K562 (cell line): Measurements from ENCODE around the gene HMCN2. TPM values are rescaled to one million over a fixed set of nuclear protein-coding genes. Genes with fewer than 3 reads are reported as not detected.

ENCODE experiments used
- ATAC-seq: fragments of 200-7000 bp; cut with Tn5 transposase; 3 replicates; pipeline ENCODE4 v1.9.1; 2020; ENCODE audit warnings: moderate library complexity
- BruUV-seq: library from RNA; stranded (reverse); fragments of 400-500 nt; replicated peaks from 2 replicates; lab custom pipeline; 2021; lab: Mats Ljungman, UMichigan
- CTCF ChIA-PET: fragments of 300-600 bp; formaldehyde crosslinking; extraction: SDS; loops from one replicate; lab custom pipeline; 2021; ENCODE audit warnings: low intra/inter-chr PET ratio; lab: Yijun Ruan, JAX
- POLR2A ChIA-PET: fragments of 300-600, 350-650 bp; sonication (Branson Sonifier 250); formaldehyde crosslinking; extraction: SDS; loops from one replicate; lab custom pipeline; 2021; ENCODE audit warnings: antibody characterized with exemption, inconsistent platforms; lab: Yijun Ruan, JAX
- DNase-seq, 4 experiments: peaks; one replicate each; pipeline versions ENCODE4 v3.0.0 to v3.0.0-alpha.2; 2011 to 2018; ENCODE audit warnings: low spot score in 3 of 4, mixed read lengths in 3 of 4; ENCODE audit errors: extremely low read depth in 1 of 4
- FAIRE-seq: peaks from 2 replicates; lab custom pipeline; 2011; peaks lifted over from hg19 to GRCh38; lab: Jason Lieb, UNC
- H2AFZ ChIP-seq: 2 replicates; pipeline ENCODE4 v1.6.0; 2011; ENCODE audit warnings: low read depth, low read length, control low read depth, inconsistent platforms
- H3K27ac ChIP-seq: fragments of 200-600 bp; 3 replicates; pipeline ENCODE4 v1.8.0; 2011; ENCODE audit warnings: low read depth, mild to moderate bottlenecking, control low read depth, inconsistent platforms, low read length, moderate library complexity, mixed read lengths; ENCODE audit errors: extremely low read depth
- H3K27me3 ChIP-seq, 2 experiments: fragments of 300-600 bp in 1 of 2; 2 replicates in 1 of 2; 3 replicates in 1 of 2; pipeline versions ENCODE4 v1.6.0 to v1.8.0; 2011; ENCODE audit warnings: inconsistent platforms in 2 of 2, low read length in 2 of 2, mild to moderate bottlenecking in 1 of 2, mixed read lengths in 1 of 2, moderate library complexity in 1 of 2; ENCODE audit not compliant: control insufficient read depth in 2 of 2, insufficient read depth in 2 of 2
- H3K36me3 ChIP-seq: fragments of 300-600 bp; 3 replicates; pipeline ENCODE4 v1.8.0; 2011; ENCODE audit warnings: mild to moderate bottlenecking, low read length, inconsistent platforms; ENCODE audit not compliant: control insufficient read depth, insufficient read depth
- H3K4me1 ChIP-seq, 2 experiments: fragments of 200-600 bp in 1 of 2; replicated peaks in 1 of 2; 2 replicates in 1 of 2; 3 replicates in 1 of 2; pipeline versions ENCODE4 v1.5.1 to v1.8.0; 2011; ENCODE audit warnings: inconsistent platforms in 2 of 2, low read length in 2 of 2, mild to moderate bottlenecking in 1 of 2, mixed read lengths in 1 of 2, moderate library complexity in 1 of 2; ENCODE audit not compliant: control insufficient read depth in 2 of 2, insufficient read depth in 2 of 2
- H3K4me2 ChIP-seq: 2 replicates; pipeline ENCODE4 v1.6.1; 2011; ENCODE audit warnings: low read length, control low read depth, inconsistent platforms, mixed read lengths; ENCODE audit not compliant: insufficient read depth
- H3K4me3 ChIP-seq: fragments of 200-600 bp; sonication (generic), shearing (Covaris generic); 2 replicates; pipeline ENCODE4 v1.5.1; 2016; ENCODE audit warnings: control low read depth, inconsistent platforms
- H3K79me2 ChIP-seq: fragments of 200-600 bp; 3 replicates; pipeline ENCODE4 v1.8.0; 2011; ENCODE audit warnings: low read length, inconsistent platforms; ENCODE audit not compliant: control insufficient read depth, insufficient read depth
- H3K9ac ChIP-seq, 2 experiments: 2 replicates each; pipeline versions ENCODE4 v1.6.0 to v1.6.1; 2011; ENCODE audit warnings: low read depth in 2 of 2, low read length in 2 of 2, control low read depth in 1 of 2, inconsistent platforms in 1 of 2, mild to moderate bottlenecking in 1 of 2, mixed read lengths in 1 of 2; ENCODE audit not compliant: insufficient read depth in 1 of 2
- H3K9me1 ChIP-seq: one replicate; pipeline ENCODE4 v1.6.0; 2011; ENCODE audit warnings: inconsistent platforms, mild to moderate bottlenecking, low read length, moderate library complexity; ENCODE audit not compliant: control insufficient read depth, insufficient read depth
- H3K9me3 ChIP-seq: replicated peaks from 2 replicates; pipeline ENCODE4 v1.5.1; 2011; ENCODE audit warnings: low read depth, low read length, inconsistent platforms; ENCODE audit not compliant: control insufficient read depth, insufficient read depth
- H4K20me1 ChIP-seq: replicated peaks from 2 replicates; pipeline ENCODE4 v1.6.1; 2011; ENCODE audit warnings: low read length, inconsistent platforms, mixed read lengths; ENCODE audit not compliant: control insufficient read depth, insufficient read depth
- BCOR ChIP-seq: fragments of 450-650 bp; IDR thresholded peaks from 2 replicates; pipeline ENCODE4 v1.6.1; 2016
- CBX1 ChIP-seq: sonication (generic); IDR thresholded peaks from 2 replicates; pipeline ENCODE4 v1.6.1; 2016; ENCODE audit warnings: antibody characterized with exemption, low read depth, mild to moderate bottlenecking
- ESRRA ChIP-seq: fragments of 450-650 bp; IDR thresholded peaks from 2 replicates; pipeline ENCODE4 v1.6.1; 2014; ENCODE audit warnings: low read depth, mild to moderate bottlenecking, moderate library complexity, borderline replicate concordance
- KDM1A ChIP-seq, 2 experiments: fragments of 450-650 bp; IDR thresholded peaks; 2 replicates each; pipeline ENCODE4 v1.6.1; 2016; ENCODE audit warnings: mild to moderate bottlenecking in 2 of 2
- RBM25 ChIP-seq: fragments of 200-400 bp; formaldehyde crosslinking; IDR thresholded peaks from 2 replicates; pipeline ENCODE4 v1.6.1; 2018; ENCODE audit warnings: low read length, low read depth, moderate library complexity; ENCODE audit not compliant: severe bottlenecking
- SNRNP70 ChIP-seq: fragments of 200-400 bp; formaldehyde crosslinking; optimal IDR thresholded peaks from 2 replicates; pipeline ENCODE3; 2017; ENCODE audit warnings: low read depth, low read length
- WGBS: fragments of 100-300 bp; shearing (Covaris generic); methylation state at CpG from one replicate; pipeline ENCODE4 v1.1.6; 2016; ENCODE audit warnings: low coverage, mixed read lengths; ENCODE audit not compliant: insufficient coverage; ENCODE audit errors: missing lambda C conversion rate; 5-methylcytosine and 5-hydroxymethylcytosine counted together
- in situ Hi-C: fragments of 300-500 bp; cut with MboI; formaldehyde crosslinking; loops from 4 replicates; pipeline ENCODE4 v1.15.0; 2018; ENCODE audit warnings: inconsistent platforms, mixed read lengths
- intact Hi-C: fragments of 100-400 bp; cut with micrococcal nuclease; formaldehyde crosslinking; loops from 2 replicates; pipeline ENCODE4 v1.14.2; 2022
- polyA plus RNA-seq, 8 experiments: library from polyadenylated mRNA; depleted of rRNA in 4 of 8; stranded (reverse) in 5 of 8; unstranded in 3 of 8; fragments of >200 nt; fragmentation: Nextera tagmentation in 2 of 8; fragmentation: Illumina TruSeq in 1 of 8; extraction: Ambion mirVana in 2 of 8; extraction: Trizol in 1 of 8; gene quantifications; 2 replicates each; pipeline versions ENCODE4 v1.2.1 to v1.2.3, GENCODE V29; 2011 to 2014; ENCODE audit warnings: inconsistent platforms in 1 of 8, missing spikeins in 1 of 8
- total RNA-seq, 7 experiments: library from RNA; depleted of rRNA in 6 of 7; stranded (reverse); fragments of >200 nt in 6 of 7; fragmentation: Illumina TruSeq in 2 of 7; extraction: Trizol in 2 of 7; gene quantifications; 2 replicates each; pipeline versions ENCODE4 v1.2.1 to v1.2.3, GENCODE V29; 2011 to 2021; ENCODE audit warnings: low replicate concordance in 1 of 7
- TF ChIP-seq, protein P1 (sequence below): sonication (generic); formaldehyde crosslinking; IDR thresholded peaks from 2 replicates; pipeline ENCODE4 v1.8.0; 2023; ENCODE audit warnings: missing genetic modification reagents, mild to moderate bottlenecking, borderline replicate concordance

The HMCN2 gene
- total and polyA plus RNA-seq, 9 of the 15 experiments (the other 6 are each of a cell fraction or from before 2014, with no cell fraction given) = 0.01 TPM; not detected in 8

DNA sequence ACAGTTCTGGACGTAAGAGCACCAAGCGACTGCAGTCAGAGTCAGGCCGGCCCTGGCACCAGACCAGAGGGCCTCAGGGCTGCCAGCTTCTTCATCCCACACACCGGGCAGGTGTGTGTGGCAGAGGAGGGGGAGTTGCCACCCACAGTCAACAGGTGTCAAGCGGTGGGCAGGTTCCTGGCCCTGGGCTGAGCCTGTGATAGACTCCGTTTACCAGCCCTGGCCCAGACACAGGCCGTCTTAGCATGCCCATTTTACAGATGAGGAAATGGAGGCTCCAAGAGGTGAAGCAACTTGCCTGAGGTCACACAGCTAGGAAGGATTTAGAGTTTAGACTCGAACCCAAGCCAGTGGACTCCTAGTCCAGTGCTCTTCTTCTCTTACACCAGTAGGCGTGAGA is 71.8 kb downstream of the HMCN2 start:
- H2AFZ ChIP-seq = no peak overlapping the region
- H3K79me2 ChIP-seq = no peaks in the 10 kb centered on the region
- DNase-seq (no peak), ATAC-seq (no peak), FAIRE-seq (no peak)
- POLR2A ChIA-PET = interaction anchor here (0.7 to 0.8 kb wide), 2 partner anchors 10 to 121 kb away, joined by 3 to 4 read pairs; no protein-coding TSS in a partner anchor
- H3K9me1 ChIP-seq = peaks cover 2% of the 10 kb centered on the region
- peaks cover 10 to 27% of the 10 kb centered on the region in 2 experiments; a peak in 4 of 5 replicates for H3K27me3 ChIP-seq
- WGBS = 23% methylated on average over 7 of the region's 9 CpGs
- no peaks in the 10 kb centered on the region for H3K36me3 ChIP-seq
- no peak overlapping the region for H3K27ac ChIP-seq
- no peaks in the 10 kb centered on the region for H3K9me3 ChIP-seq
- H4K20me1 ChIP-seq = peaks cover 13% of the 10 kb centered on the region
- TF ChIP-seq, protein P1, sequence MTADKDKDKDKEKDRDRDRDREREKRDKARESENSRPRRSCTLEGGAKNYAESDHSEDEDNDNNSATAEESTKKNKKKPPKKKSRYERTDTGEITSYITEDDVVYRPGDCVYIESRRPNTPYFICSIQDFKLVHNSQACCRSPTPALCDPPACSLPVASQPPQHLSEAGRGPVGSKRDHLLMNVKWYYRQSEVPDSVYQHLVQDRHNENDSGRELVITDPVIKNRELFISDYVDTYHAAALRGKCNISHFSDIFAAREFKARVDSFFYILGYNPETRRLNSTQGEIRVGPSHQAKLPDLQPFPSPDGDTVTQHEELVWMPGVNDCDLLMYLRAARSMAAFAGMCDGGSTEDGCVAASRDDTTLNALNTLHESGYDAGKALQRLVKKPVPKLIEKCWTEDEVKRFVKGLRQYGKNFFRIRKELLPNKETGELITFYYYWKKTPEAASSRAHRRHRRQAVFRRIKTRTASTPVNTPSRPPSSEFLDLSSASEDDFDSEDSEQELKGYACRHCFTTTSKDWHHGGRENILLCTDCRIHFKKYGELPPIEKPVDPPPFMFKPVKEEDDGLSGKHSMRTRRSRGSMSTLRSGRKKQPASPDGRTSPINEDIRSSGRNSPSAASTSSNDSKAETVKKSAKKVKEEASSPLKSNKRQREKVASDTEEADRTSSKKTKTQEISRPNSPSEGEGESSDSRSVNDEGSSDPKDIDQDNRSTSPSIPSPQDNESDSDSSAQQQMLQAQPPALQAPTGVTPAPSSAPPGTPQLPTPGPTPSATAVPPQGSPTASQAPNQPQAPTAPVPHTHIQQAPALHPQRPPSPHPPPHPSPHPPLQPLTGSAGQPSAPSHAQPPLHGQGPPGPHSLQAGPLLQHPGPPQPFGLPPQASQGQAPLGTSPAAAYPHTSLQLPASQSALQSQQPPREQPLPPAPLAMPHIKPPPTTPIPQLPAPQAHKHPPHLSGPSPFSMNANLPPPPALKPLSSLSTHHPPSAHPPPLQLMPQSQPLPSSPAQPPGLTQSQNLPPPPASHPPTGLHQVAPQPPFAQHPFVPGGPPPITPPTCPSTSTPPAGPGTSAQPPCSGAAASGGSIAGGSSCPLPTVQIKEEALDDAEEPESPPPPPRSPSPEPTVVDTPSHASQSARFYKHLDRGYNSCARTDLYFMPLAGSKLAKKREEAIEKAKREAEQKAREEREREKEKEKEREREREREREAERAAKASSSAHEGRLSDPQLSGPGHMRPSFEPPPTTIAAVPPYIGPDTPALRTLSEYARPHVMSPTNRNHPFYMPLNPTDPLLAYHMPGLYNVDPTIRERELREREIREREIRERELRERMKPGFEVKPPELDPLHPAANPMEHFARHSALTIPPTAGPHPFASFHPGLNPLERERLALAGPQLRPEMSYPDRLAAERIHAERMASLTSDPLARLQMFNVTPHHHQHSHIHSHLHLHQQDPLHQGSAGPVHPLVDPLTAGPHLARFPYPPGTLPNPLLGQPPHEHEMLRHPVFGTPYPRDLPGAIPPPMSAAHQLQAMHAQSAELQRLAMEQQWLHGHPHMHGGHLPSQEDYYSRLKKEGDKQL = no peak
- peak; percentile 19 to 41; a peak in 2 of 4 replicates for TF ChIP-seq KDM1A (IDR thresholded peaks at IDR 0.05)
- no peak for TF ChIP-seq SNRNP70
- peak; percentile 66 for TF ChIP-seq RBM25
- TF ChIP-seq BCOR = peak; percentile 79
- TF ChIP-seq CBX1 = 0 out of 2 replicates have a peak, but pooled peaks have one; percentile 37
- TF ChIP-seq ESRRA = peak; percentile 75; the same call in 1 of the 2 replicates
- in situ Hi-C loops = loop anchor here (25.0 kb wide), 1 partner anchor 675 kb away; the partner anchor contains the start of gene PRRX2
- H3K4me2 ChIP-seq = no peak overlapping the region
- no peak overlapping the region for H3K9ac ChIP-seq
- CTCF ChIA-PET = no interaction called here
- H3K4me3 ChIP-seq = no peak overlapping the region
- intact Hi-C loops = no loop called here
- peaks cover 0 to 22% of the 10 kb centered on the region in 2 experiments; a peak in 2 of 5 replicates for H3K4me1 ChIP-seq
- no TSS peak for BruUV-seq
